GM18517 (cell line): ENCODE data around the gene ZACN.

Experiments
- ATAC-seq: cut with Tn5 transposase; IDR thresholded peaks from one replicate; pipeline ENCODE4 v1.9.1; 2021; ENCODE audit warnings: mild to moderate bottlenecking, moderate library complexity; ENCODE audit not compliant: unreplicated experiment

Gene ZACN

DNA sequence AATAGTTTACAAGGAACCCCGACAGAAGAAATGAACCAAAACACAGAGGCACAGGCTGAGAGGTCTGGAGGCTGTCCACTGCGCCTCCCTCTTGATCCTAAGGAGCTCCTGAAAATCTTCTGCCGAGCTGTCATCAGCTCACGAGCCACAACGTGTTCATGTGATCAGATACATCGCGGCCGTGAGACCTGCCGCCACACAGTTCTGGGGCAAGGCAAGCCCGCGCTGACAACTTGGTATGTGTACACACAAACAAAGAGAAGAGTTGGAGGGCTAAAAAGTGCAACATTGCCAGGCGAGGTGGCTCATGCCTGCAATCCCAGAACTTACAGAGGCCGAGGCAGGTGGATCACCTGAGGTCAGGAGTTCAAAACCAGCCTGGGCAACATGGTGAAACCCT, 17.0 kb downstream of the ZACN start:
- ATAC-seq, result no peak

DNA sequence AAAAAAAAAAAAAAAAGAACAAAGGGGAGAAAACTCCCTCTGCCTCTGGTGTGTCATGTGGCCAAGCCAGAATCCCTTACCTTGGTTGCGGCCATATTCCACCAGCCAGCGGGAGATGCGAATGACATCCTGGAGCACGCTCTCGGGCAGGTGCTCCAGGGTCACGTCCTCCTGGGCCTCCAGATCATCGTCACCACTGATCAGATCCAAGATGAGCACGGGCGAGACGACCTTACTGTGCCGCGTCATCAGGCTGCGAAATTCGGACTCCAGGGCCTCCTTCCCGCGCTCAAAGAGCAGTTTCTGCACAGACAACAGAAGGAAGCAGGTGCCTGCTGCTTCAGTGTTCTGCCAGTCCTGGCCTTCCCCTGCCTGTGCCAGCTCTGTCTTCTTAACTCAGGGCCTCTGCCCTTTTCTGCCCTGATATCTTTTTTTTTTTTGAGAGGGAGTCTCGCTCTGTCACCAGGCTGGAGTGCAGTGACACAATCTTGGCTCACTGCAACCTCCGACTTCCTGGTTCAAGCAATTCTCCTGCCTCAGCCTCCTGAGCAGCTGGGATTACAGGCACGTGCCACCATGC, 18.8 kb downstream of the ZACN start:
- no peak for ATAC-seq

GRCh38 chr17:76102944-76103273, 23.9 kb downstream of the ZACN start:
- ATAC-seq, result no peak

GRCh38 chr17:76103274-76104139, 24.5 kb downstream of the ZACN start, which contains the start of gene EXOC7:
EXOC7 (minus strand) TSS chr17:76103787; CDS start chr17:76103692, 95 bp downstream.
- no peak for ATAC-seq

DNA sequence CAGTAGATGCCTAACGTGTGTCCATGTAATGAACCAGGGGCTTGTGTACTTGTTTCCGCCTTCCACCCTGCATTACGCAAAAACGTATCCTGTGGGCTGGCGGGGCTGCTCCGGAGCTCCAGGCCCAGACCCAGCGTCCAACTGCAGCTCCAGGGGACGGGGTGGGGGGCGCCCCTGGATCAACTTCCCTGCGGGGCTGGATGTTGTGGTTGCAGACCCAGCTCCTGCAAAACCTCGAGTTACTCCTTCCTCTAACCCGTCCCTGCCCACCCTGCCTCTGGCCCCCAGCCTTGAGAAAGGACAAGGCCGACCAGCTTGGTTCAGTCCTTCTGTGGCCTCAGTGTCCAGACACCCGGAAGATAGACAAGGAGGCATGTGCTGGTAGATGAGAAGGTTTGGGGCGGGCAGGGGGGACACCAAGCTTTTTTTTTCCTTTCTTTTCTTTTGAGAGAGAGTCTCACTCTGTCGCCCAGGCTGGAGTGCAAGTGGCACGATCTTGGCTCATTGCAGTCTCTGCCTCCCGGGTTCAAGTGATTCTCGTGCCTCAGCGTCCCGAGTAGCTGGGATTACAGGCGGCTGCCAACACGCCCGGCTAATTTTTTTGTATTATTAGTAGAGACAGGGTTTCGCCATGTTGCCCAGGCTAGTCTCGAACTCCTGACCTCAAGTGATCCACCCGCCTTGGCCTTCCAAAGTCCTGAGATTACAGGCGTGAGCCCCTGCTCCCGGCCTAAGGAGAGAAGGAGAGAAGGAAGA, 25.3 kb downstream of the ZACN start:
- no peak for ATAC-seq

- ATAC-seq, result no peak
Measured at GRCh38 chr17:76104896-76105231, 25.9 kb downstream of the ZACN start.

- ATAC-seq, result no peak
Measured at GRCh38 chr17:76106703-76107102, 27.7 kb downstream of the ZACN start.

- no peak for ATAC-seq
Measured at GRCh38 chr17:76107509-76107908, 28.5 kb downstream of the ZACN start.

DNA sequence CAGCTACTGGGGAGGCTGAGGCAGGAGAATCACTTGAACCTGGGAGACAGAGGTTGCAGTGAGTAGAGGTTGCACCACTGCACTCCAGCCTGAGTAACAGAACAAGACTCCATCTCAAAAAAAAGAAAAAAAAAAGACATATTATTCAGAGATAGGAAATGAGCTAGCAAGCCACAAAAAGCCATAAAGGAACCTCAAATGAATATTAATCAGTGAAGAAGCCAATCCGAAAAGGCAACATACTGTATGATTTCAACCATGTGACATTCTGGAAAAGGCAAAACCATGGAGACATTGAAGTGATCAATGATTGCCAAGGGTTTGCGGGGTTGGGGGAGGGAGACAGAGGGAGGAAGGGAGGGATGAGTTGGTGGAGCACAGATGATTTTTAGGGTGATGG, 33.0 kb downstream of the ZACN start:
- ATAC-seq, result no peak

DNA sequence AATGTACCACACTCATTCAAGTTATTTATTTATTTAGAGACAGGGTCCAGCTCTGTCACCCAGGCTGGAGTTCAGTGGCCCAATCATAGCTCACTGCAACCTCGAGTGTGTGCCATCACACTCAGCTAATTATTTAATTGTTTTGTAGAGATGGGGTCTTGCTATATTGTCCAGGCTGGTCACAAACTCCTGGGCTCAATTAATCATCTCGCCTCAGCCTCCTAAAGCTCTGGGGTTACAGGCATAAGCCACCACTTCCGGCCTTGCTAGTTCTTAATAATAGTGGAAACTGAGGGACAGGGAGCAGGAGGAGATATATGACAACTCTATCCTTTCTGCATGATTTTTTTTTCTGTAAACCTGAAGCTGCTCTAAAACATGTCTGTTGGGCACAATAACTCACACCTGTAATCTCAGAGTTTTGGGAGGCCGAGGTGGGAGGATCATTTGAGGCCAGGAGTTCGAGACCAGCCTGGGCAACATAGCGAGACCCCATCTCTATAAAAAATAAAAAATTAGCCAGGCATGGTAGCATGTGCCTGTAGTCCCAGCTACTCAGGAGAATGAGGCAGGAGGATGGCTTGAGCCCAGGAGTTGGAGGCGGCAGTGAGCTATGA, 36.3 kb downstream of the ZACN start:
- no peak for ATAC-seq

DNA sequence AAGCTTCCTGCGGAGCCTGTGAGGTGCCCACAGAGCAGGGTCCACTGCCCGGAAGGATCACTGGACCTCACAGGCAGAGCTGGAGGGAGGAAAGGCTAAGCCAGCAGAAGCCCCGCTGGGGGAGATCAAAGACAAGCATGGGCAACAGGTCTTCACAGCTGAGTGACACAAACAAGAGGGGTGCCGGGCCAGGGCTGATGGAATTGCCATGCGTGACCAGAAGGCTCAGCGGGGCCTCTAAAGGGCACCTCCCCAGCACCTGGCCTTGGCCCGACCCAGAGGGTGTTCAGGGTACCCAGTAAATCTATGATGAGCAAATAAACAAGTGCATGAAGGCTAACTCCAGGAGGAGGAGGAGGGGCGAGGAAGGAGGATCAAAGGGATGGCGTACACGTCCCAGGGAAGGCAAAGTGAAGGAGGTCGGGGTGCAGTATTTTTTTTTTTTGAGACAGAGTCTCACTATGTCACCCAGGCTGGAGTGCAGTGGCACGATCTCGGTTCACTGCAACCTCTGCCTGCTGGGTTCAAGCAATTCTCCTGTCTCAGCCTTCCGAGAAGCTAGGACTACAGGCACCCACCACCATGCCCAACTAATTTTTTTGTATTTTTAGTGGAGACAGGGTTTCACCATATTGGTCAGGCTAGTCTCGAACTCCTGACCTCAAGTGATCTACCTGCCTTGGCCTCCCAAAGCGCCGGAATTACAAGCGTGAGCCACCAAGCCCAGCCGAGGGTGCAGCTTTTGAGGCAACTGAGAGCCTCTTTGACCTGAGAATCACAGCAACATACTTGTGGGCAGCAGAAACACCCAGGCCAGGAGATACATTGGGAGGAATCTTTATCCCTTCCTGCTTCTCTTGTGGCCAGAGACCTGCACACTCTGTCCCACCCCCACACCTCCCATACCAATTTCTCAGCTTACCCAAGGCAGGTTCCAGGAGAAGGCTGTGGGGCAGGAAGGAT, 40.7 kb downstream of the ZACN start:
- ATAC-seq, result no peak

DNA sequence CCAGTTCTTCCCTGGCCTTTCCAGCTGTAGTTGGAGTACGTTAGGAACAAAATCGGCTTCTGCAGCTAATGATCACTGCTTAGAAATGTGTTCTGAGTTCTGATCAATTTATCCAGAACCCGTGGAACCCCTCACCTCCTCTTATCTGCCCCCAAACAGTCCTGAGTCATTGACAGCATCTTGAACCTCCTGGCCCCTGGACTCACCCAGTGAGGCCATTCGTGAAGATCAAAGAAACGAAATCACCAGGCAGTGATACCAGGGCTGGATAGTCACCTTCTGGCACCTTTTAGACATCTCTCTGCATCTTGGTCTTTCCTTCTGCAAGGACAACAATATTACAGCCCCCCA, 41.7 kb downstream of the ZACN start:
- ATAC-seq, result no peak

DNA sequence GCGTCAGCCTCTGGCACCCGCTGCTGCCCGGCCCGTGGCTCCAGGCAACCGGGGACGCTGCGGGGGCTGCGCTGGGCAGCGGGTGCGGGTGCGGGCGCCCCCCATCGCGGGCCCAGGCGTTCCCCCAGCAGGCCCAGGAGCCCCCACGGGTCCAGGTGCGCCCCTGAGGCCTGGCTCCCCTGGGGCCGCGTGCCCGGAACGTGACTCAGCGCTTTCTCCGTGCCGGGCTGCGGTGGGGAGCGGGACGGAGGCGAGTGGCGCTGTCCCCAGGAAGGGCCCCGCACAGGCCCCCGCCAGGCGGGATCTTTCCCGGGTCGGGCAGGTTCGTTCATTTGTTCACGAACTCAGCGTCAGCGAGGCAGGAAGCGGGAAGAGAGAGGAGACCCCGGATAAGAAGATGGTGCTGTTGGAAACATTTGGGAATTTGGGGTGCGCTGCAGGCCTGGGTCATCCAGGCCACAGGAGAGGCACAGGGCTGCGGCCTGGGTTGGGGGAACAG, 43.0 kb downstream of the ZACN start:
- no peak for ATAC-seq

DNA sequence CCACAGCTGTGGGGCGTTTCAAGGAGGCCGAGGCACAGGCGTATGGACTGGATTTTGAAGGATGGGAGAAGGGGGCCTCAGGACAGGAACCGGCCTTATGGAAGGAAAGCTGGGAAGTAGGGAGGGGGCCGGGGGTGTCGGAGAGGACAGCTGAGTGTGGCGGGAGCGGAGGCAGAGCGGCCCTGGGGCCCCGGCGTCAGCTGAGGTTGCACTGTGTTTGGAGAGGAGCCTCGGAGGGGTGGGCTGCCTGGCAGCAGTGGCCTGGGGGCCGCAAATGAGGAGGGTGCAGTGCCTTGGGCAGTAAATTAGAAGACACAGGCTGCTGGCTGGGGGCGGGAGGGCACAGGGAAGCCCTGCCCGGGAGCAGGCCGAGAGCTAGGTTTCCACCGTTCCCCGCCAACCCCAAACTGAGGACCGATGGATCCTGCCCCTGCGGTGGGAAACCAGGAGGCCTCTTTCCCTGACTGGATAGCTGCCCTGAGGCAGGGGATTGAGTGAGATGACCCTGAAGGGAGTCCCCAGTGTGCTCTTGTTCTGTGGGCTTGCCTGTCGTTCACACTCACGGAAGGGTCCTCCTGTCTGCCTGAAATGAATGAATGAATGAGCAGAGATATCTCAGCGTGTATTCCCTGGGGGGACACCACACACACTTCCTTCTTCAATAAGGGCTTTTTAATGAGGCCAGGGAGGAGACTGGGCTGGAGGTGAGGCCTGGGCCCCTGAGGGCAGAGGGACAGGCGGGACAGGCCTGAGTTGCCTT, 43.6 kb downstream of the ZACN start:
- no peak for ATAC-seq

DNA sequence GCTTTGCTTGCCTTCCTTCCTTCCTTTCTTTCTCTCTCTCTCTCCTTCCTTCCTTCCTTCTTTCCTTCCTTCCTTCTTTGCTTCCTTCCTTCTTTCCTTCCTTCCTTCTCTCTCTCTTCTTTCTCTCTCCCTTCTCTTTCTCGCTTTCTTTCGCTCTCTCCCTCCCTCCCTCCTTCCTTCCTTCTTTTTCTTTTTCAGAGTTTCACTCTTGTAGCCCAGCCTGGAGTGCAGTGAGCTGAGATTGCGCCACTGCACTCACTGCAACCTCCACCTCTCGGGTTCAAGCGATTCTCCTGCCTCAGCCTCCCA, 44.2 kb downstream of the ZACN start:
- ATAC-seq, result no peak

- no peak for ATAC-seq
Measured at GRCh38 chr17:76123749-76124581, 45.0 kb downstream of the ZACN start.

DNA sequence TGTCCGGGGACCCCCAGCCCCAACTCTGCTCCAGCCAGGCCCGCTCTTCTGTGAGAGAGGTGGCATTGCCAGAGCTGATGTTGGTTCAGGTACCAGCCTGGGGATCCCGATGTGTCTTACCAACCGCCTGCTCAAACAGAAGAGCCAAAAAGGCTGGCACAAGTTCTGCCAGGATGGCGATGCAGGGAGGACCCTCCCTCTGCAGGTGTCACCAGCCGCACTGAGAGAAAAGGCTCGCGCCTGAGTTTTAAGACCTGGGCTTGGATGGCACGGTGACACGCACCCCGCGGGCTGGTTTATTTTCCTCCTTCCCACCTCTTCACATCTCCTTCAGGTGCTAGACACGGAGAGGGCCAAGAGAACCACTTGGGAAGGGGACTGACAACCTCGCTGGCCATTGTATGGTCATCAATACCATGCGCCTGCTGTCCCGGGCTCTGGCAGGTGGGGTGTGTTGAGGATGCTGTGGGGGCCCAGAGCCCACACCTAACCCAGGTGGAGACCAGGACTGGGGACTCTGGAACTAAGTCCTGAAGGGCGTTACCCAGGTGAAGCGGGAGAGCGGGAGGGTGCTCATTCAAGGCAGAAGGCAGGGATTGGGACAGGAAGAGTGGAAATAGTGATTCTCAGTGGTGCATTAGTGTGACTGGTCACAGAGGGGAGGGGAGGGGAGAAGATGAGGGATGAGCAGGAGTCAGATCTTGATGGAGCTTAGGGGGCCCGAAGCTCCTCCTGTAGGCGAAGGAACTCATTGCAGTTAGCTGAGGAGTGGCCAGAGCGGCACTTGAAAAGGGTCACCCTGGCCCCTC, 45.8 kb downstream of the ZACN start:
- no peak for ATAC-seq

- ATAC-seq, result no peak
Measured at GRCh38 chr17:76125391-76125675, 46.4 kb downstream of the ZACN start.
